GM12878 (cell line): ENCODE measurements around the gene FOXK2. TPM values are rescaled to one million over a fixed set of nuclear protein-coding genes. Genes with fewer than 3 reads are reported as not detected.

ENCODE experiments used
- ATAC-seq: fragments of 200-7000 bp; cut with Tn5 transposase; 3 replicates; pipeline ENCODE4 v1.9.1; 2020; ENCODE audit warnings: mild to moderate bottlenecking, moderate library complexity
- BruUV-seq: library from RNA; stranded (reverse); fragments of 400-500 nt; replicated peaks from 2 replicates; lab custom pipeline; 2021; lab: Mats Ljungman, UMichigan
- CTCF ChIA-PET: fragments of 300-600 bp; sonication (Branson Sonifier 250); formaldehyde crosslinking; extraction: SDS; loops from one replicate; lab custom pipeline; 2021; ENCODE audit warnings: inconsistent platforms; lab: Yijun Ruan, JAX
- POLR2A ChIA-PET: fragments of 350-600 bp; formaldehyde crosslinking; extraction: SDS; loops from one replicate; lab custom pipeline; 2021; ENCODE audit warnings: inconsistent platforms; lab: Charles Lee
- RAD21 ChIA-PET: fragments of 300-600 bp; sonication (Branson Sonifier 250); formaldehyde crosslinking; loops from one replicate; lab custom pipeline; 2023; ENCODE audit warnings: antibody characterized with exemption; ENCODE audit not compliant: unreplicated experiment; lab: Charles Lee
- SMC1A ChIA-PET: fragments of 300-600 bp; sonication (Branson Sonifier 250); formaldehyde crosslinking; loops from one replicate; lab custom pipeline; 2023; ENCODE audit not compliant: unreplicated experiment, uncharacterized antibody; lab: Charles Lee
- DNase-seq: peaks from one replicate; pipeline ENCODE4 v3.0.0-alpha.2; 2011; ENCODE audit warnings: low read depth, low spot score
- FAIRE-seq: peaks from 3 replicates; lab custom pipeline; 2011; peaks lifted over from hg19 to GRCh38; lab: Jason Lieb, UNC
- H2AFZ ChIP-seq: 2 replicates; pipeline ENCODE4 v1.6.0; 2011; ENCODE audit warnings: low read depth, low read length, control low read depth; ENCODE audit not compliant: control insufficient read depth
- H3K27ac ChIP-seq: 2 replicates; pipeline ENCODE4 v1.5.1; 2011; ENCODE audit warnings: control low read depth; ENCODE audit not compliant: control insufficient read depth, insufficient read depth
- H3K27me3 ChIP-seq, 2 experiments: replicated peaks in 1 of 2; 2 replicates each; pipeline versions ENCODE4 v1.6.0 to v1.6.1; 2011; ENCODE audit warnings: low read length in 1 of 2; ENCODE audit not compliant: control insufficient read depth in 2 of 2, insufficient read depth in 2 of 2
- H3K36me3 ChIP-seq, 2 experiments: 2 replicates each; pipeline ENCODE4 v1.5.1; 2011; ENCODE audit warnings: low read length in 1 of 2; ENCODE audit not compliant: control insufficient read depth in 2 of 2, insufficient read depth in 2 of 2
- H3K4me1 ChIP-seq: 2 replicates; pipeline ENCODE4 v1.6.1; 2011; ENCODE audit warnings: mild to moderate bottlenecking, low read length, moderate library complexity, mixed read lengths; ENCODE audit not compliant: control insufficient read depth, insufficient read depth
- H3K4me2 ChIP-seq: 2 replicates; pipeline ENCODE4 v1.6.0; 2011; ENCODE audit warnings: control low read depth; ENCODE audit not compliant: control insufficient read depth, insufficient read depth
- H3K4me3 ChIP-seq: fragments of 200-600 bp; sonication (generic); 2 replicates; pipeline ENCODE4 v1.5.1; 2016
- H3K79me2 ChIP-seq: 2 replicates; pipeline ENCODE4 v1.6.0; 2011; ENCODE audit warnings: low read length; ENCODE audit not compliant: control insufficient read depth, insufficient read depth
- H3K9ac ChIP-seq: 2 replicates; pipeline ENCODE4 v1.8.0; 2011; ENCODE audit warnings: low read length, control low read depth, mixed read lengths; ENCODE audit not compliant: control insufficient read depth, insufficient read depth
- H3K9me3 ChIP-seq: replicated peaks from 3 replicates; pipeline ENCODE4 v1.5.1; 2011; ENCODE audit warnings: mild to moderate bottlenecking, low read length; ENCODE audit not compliant: control insufficient read depth, insufficient read depth
- H4K20me1 ChIP-seq: 2 replicates; pipeline ENCODE4 v1.6.0; 2011; ENCODE audit not compliant: control insufficient read depth, insufficient read depth
- CHD4 ChIP-seq: fragments of 200-600 bp; sonication (generic); IDR thresholded peaks from 2 replicates; pipeline ENCODE4 v1.6.1; 2016; ENCODE audit warnings: mild to moderate bottlenecking
- CREB1 ChIP-seq: IDR thresholded peaks from 2 replicates; pipeline ENCODE4 v1.6.1; 2012; ENCODE audit warnings: low read depth, mild to moderate bottlenecking, inconsistent platforms
- IRF4 ChIP-seq: IDR thresholded peaks from 2 replicates; pipeline ENCODE4 v1.6.1; 2011; ENCODE audit warnings: low read depth, low read length
- NBN ChIP-seq: fragments of 450-650 bp; IDR thresholded peaks from 2 replicates; pipeline ENCODE4 v1.6.1; 2016
- ZBED1 ChIP-seq: IDR thresholded peaks from 2 replicates; pipeline ENCODE4 v1.6.1; 2016; ENCODE audit warnings: borderline replicate concordance
- WGBS: methylation state at CpG from one replicate; pipeline ENCODE4 v1.1.6; 2016; ENCODE audit warnings: low lambda C conversion rate; ENCODE audit not compliant: insufficient replicate concordance, insufficient coverage; ENCODE audit errors: missing lambda C conversion rate; 5-methylcytosine and 5-hydroxymethylcytosine counted together
- in situ Hi-C: fragments of 300-500 bp; cut with MboI; formaldehyde crosslinking; loops from 9 replicates; pipeline ENCODE4 v1.14.3; 2018; ENCODE audit warnings: mixed read lengths
- intact Hi-C: fragments of 100-400 bp; cut with micrococcal nuclease; formaldehyde crosslinking; loops from one replicate; pipeline ENCODE4 v1.14.2; 2022; ENCODE audit not compliant: unreplicated experiment
- polyA plus RNA-seq, 11 experiments: library from polyadenylated mRNA; depleted of rRNA in 4 of 11; unstranded in 6 of 11; stranded (reverse) in 5 of 11; fragments of >200 nt; fragmentation: Nextera tagmentation in 4 of 11; fragmentation: Illumina TruSeq in 1 of 11; extraction: Ambion mirVana in 4 of 11; extraction: Trizol in 1 of 11; gene quantifications; 1 replicate in 1 of 11; 2 replicates in 10 of 11; pipeline versions ENCODE4 v1.2.1 to v1.2.3, GENCODE V29; 2011 to 2016; ENCODE audit warnings: inconsistent platforms in 2 of 11, missing spikeins in 2 of 11, low read depth in 1 of 11
- total RNA-seq, 4 experiments: library from RNA; depleted of rRNA in 3 of 4; stranded (reverse); fragments of >200 nt in 3 of 4; fragmentation: Illumina TruSeq in 1 of 4; extraction: Trizol in 1 of 4; gene quantifications; 2 replicates each; pipeline versions ENCODE4 v1.2.1 to v1.2.3, GENCODE V29; 2013 to 2021
- TF ChIP-seq, protein P1 (sequence below): fragments of 450-650 bp; IDR thresholded peaks from 2 replicates; pipeline ENCODE4 v1.6.1; 2017; ENCODE audit warnings: mild to moderate bottlenecking, moderate library complexity

The FOXK2 gene
- total and polyA plus RNA-seq, 10 of the 15 experiments (the other 5 are each of a cell fraction or from before 2014, with no cell fraction given), result 2.4 to 56.8 (median 34.4) TPM

DNA sequence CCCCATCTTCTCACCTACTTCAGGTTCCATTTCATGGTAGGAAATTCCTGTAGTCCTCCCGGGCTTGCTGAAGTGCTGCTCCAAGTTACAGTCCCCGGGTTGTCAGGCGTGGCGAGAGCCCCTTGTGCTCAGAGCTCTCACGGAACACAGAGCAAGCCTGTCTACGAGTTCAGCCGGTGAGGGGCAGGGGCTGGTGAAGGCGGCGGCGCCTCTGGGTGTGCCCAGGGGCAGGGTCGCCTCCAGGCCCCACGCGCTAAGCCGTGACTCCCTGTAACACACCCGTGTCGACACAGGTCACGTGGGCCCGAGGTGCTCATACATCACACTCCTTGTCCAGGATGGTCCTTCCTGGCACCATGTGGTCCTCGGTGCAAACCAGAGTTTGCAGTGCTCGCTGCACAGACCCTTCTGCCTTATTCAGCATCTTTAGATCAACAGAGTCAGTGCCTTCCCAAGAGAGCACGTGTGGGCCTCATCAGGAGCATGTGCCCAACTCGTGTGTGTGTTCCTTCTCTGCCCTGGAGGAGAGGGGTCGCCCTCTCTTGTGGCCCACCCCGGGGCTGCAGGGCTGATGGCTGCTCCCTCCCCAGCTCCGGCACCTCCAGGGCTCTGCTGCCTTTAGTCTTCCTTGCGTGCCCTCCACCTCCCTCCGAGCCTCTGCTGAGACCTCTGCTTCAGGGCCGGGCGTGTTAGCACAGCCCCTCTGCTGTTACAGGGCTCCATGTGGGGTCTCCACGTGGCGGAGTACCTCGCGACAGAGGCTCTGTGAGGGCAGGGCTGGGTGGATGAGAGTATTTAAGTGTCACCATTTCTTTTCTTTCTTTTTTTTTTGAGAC lies 77.5 kb downstream of the FOXK2 start:
- H3K79me2 ChIP-seq, result no peaks in the 10 kb centered on the region; the same call in 1 of the 2 replicates
- in situ Hi-C loops, result no loop called here
- intact Hi-C loops, result no loop called here
- no peak overlapping the region for H3K4me3 ChIP-seq
- H3K9me3 ChIP-seq, result no peaks in the 10 kb centered on the region
- WGBS, result 93% methylated on average over 32 of the region's 33 CpGs
- no peaks in the 10 kb centered on the region for H4K20me1 ChIP-seq
- CTCF ChIA-PET, result no interaction called here
- H3K4me2 ChIP-seq, result no peak overlapping the region
- no peak for TF ChIP-seq IRF4
- no peak for TF ChIP-seq CREB1
- no peak for TF ChIP-seq ZBED1
- no peak for TF ChIP-seq NBN
- TF ChIP-seq CHD4, result no peak
- TF ChIP-seq, protein P1, sequence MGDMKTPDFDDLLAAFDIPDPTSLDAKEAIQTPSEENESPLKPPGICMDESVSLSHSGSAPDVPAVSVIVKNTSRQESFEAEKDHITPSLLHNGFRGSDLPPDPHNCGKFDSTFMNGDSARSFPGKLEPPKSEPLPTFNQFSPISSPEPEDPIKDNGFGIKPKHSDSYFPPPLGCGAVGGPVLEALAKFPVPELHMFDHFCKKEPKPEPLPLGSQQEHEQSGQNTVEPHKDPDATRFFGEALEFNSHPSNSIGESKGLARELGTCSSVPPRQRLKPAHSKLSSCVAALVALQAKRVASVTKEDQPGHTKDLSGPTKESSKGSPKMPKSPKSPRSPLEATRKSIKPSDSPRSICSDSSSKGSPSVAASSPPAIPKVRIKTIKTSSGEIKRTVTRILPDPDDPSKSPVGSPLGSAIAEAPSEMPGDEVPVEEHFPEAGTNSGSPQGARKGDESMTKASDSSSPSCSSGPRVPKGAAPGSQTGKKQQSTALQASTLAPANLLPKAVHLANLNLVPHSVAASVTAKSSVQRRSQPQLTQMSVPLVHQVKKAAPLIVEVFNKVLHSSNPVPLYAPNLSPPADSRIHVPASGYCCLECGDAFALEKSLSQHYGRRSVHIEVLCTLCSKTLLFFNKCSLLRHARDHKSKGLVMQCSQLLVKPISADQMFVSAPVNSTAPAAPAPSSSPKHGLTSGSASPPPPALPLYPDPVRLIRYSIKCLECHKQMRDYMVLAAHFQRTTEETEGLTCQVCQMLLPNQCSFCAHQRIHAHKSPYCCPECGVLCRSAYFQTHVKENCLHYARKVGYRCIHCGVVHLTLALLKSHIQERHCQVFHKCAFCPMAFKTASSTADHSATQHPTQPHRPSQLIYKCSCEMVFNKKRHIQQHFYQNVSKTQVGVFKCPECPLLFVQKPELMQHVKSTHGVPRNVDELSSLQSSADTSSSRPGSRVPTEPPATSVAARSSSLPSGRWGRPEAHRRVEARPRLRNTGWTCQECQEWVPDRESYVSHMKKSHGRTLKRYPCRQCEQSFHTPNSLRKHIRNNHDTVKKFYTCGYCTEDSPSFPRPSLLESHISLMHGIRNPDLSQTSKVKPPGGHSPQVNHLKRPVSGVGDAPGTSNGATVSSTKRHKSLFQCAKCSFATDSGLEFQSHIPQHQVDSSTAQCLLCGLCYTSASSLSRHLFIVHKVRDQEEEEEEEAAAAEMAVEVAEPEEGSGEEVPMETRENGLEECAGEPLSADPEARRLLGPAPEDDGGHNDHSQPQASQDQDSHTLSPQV, result no peak
- SMC1A ChIA-PET, result no interaction called here
- RAD21 ChIA-PET, result no interaction called here
- BruUV-seq, result no TSS peak
- ATAC-seq, result no peak
- H2AFZ ChIP-seq, result no peak overlapping the region
- POLR2A ChIA-PET, result no interaction called here
- peaks cover 24% of the 10 kb centered on the region for H3K4me1 ChIP-seq
- H3K27me3 ChIP-seq, result no peaks in the 10 kb centered on the region
- DNase-seq, result no peak
- peaks cover 22 to 32% of the 10 kb centered on the region in 2 experiments; a peak in 3 of 4 replicates for H3K36me3 ChIP-seq
- FAIRE-seq, result no peak
- no peak overlapping the region for H3K9ac ChIP-seq
- no peak overlapping the region for H3K27ac ChIP-seq
